Urothelium cell line (cell line): ENCODE measurements around the gene CIDEA.
"Not testable (repeated sequence)": the region's sequence is repeated elsewhere in the genome, so short reads cannot be mapped to it uniquely, and the experiment has no call there.

Experiments used
- DNase-seq: peaks from one replicate; pipeline ENCODE4 v3.0.0; 2011; ENCODE audit warnings: low spot score, mixed read lengths
- FAIRE-seq: peaks from 2 replicates; lab custom pipeline; 2011; peaks lifted over from hg19 to GRCh38; lab: Jason Lieb, UNC

CIDEA gene, protein sequence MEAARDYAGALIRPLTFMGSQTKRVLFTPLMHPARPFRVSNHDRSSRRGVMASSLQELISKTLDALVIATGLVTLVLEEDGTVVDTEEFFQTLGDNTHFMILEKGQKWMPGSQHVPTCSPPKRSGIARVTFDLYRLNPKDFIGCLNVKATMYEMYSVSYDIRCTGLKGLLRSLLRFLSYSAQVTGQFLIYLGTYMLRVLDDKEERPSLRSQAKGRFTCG

GRCh38 chr18:12254136-12254819, at the start of gene CIDEA:
Gene CIDEA, plus strand, starts transcription at chr18:12254361. Its CDS starts 23 bp downstream, at chr18:12254384.
- FAIRE-seq (no peak), DNase-seq (no peak)

GRCh38 chr18:12208296-12209153, 45.6 kb upstream of the CIDEA start:
- not testable (repeated sequence) for FAIRE-seq, DNase-seq

DNA sequence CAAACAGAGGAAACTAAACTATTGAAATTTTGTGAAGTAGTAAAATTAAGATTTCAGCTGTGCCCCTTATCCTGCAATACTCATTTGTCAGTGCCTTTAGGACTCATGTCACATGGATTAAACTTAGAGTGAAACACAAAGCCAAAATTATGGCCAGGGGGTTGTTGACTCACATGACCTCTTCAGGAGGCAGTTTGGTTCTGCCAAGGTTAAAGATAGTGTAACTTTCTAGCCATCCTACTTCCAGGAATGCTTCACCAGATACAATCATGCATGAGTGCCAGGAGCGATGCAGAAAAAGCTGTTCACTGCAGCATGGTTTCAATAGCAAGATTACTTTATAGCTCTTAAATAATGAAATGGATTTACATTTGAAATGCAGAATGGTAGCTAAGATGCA, 41.9 kb upstream of the CIDEA start:
- peak; percentile 94 for FAIRE-seq
- DNase-seq: not testable (repeated sequence)

GRCh38 chr18:12214296-12215005, 39.7 kb upstream of the CIDEA start:
- peak; percentile 47 for DNase-seq
- FAIRE-seq: peak; percentile 5

GRCh38 chr18:12216471-12216870, 37.7 kb upstream of the CIDEA start:
- not testable (repeated sequence) for FAIRE-seq, DNase-seq

DNA sequence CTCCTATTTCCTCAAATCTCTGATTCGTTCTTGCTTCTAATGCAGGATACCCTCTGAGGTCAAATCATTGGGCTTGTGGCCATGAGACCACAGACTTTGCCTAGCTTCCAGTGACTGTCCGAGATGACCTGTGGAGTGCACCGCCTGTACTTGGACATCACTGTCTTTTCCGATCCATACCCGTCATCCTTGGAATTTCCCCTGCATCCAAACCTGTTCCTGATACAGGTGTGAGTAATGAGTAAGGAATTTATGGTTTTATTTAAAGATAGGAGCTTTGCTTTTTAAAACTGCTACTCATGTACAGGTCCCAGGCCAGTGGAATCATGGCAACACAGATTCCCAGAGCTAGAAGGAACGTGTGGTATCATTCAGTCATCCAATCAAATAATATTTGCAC, 35.6 kb upstream of the CIDEA start:
- peak; percentile 96 for FAIRE-seq

DNA sequence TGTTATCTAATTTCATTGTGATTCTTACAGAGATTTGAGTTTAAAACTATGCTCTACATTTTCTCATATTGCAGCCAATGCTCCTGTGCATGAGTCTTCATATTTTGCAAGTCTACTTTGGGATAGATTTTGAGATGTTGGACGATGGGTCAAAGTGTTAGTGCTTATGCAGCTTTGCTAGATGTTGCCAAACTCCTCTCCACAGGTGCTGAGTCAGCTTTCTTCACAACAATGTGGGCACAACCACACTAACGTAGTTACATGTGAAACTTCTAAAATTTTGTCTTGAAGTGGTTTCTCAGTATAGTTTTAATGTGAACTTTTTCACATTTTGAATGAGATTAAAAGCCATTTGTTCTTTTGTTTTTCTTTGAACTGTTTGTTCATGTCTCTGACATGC, 32.1 kb upstream of the CIDEA start:
- DNase-seq, FAIRE-seq: not testable (repeated sequence)

More for the DNA sequence above, 35.6 kb upstream of the CIDEA start:
- not testable (repeated sequence) for DNase-seq

GRCh38 chr18:12223326-12223725, 30.8 kb upstream of the CIDEA start:
- not testable (repeated sequence) for DNase-seq, FAIRE-seq

DNA sequence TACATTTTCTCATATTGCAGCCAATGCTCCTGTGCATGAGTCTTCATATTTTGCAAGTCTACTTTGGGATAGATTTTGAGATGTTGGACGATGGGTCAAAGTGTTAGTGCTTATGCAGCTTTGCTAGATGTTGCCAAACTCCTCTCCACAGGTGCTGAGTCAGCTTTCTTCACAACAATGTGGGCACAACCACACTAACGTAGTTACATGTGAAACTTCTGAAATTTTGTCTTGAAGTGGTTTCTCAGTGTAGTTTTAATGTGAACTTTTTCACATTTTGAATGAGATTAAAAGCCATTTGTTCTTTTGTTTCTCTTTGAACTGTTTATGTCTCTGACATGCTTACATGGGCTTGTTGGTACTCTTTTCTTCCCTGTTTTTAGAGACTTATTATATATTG, 27.4 kb upstream of the CIDEA start:
- FAIRE-seq, DNase-seq: not testable (repeated sequence)

GRCh38 chr18:12227399-12228186, 26.6 kb upstream of the CIDEA start:
- not testable (repeated sequence) for DNase-seq, FAIRE-seq

GRCh38 chr18:12228308-12228707, 25.9 kb upstream of the CIDEA start:
- not testable (repeated sequence) for DNase-seq, FAIRE-seq

GRCh38 chr18:12230561-12230960, 23.6 kb upstream of the CIDEA start:
- DNase-seq, FAIRE-seq: not testable (repeated sequence)

- no peak for DNase-seq
- FAIRE-seq: no peak
Measured at GRCh38 chr18:12231040-12231882, 22.9 kb upstream of the CIDEA start.

GRCh38 chr18:12231986-12232385, 22.2 kb upstream of the CIDEA start:
- no peak for FAIRE-seq
- DNase-seq: no peak

GRCh38 chr18:12233378-12233777, 20.8 kb upstream of the CIDEA start:
- DNase-seq: no peak
- no peak for FAIRE-seq

DNA sequence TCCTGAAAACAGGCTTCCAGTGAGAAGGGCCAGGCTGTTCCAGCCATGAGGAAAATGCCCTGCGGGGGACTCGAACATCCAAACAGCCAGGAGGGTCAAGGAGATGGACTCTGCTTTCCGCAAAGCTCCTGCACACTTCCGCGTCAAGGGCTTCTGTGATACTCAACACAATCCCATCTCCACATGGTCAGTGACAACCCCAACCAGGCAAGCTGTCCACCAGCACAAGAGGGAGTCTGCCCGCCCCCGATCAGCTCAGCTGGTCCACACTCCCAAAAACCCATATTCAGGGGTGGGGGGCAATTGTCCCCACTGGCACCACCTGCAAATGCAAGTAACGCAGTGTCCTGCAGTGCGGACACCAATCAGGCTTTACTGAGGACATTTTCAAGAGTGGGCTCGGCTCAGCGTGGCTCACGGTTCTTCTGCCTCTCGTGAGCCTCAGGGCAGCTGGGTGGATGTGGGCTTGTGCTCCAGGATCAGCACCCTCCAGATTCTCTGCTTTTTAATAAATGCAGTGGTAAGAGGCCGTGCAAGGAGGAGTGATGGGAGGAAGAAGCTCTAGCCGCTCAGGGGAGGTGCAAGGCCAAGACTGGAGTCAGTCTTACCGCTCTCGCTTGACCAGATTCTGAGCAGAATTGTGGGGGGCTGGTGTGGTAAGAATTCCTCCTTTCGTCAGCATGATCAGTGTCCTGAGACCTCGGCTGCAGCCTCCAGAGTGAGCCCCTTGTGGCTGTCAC, 19.5 kb upstream of the CIDEA start:
- FAIRE-seq: peak; percentile 79
- DNase-seq: no peak

GRCh38 chr18:12236141-12236540, 18.0 kb upstream of the CIDEA start:
- DNase-seq: no peak
- FAIRE-seq: peak; percentile 74
